MCF 10A (cell line): ENCODE measurements around the gene ETV3. TPM values are rescaled to one million over a fixed set of nuclear protein-coding genes. Genes with fewer than 3 reads are reported as not detected.
A peak's percentile ranks its signal among the peaks of the same experiment; 100 is the strongest.

Source experiments
- BruUV-seq: library from RNA; stranded (reverse); fragments of 400-500 nt; replicated peaks from 2 replicates; lab custom pipeline; 2021; lab: Mats Ljungman, UMichigan
- CTCF ChIA-PET: fragments of 300-600 bp; sonication (Branson Sonifier 250); formaldehyde crosslinking; extraction: SDS; loops from one replicate; lab custom pipeline; 2021; ENCODE audit warnings: antibody characterized with exemption, inconsistent platforms; lab: Yijun Ruan, JAX
- POLR2A ChIA-PET: fragments of 300-600, 350-650 bp; sonication (Branson Sonifier 250); formaldehyde crosslinking; extraction: SDS; loops from one replicate; lab custom pipeline; 2020; ENCODE audit warnings: antibody characterized with exemption, inconsistent platforms; lab: Yijun Ruan, JAX
- DNase-seq: peaks from one replicate; pipeline ENCODE4 v3.0.0-alpha.2; 2018; ENCODE audit not compliant: unreplicated experiment
- H3K27ac Mint-ChIP-seq: one replicate; pipeline ENCODE4 v1.8.0; 2022; ENCODE audit warnings: mild to moderate bottlenecking, low read depth, mixed read lengths; ENCODE audit not compliant: unreplicated experiment
- H3K27me3 Mint-ChIP-seq: one replicate; pipeline ENCODE4 v1.8.0; 2022; ENCODE audit warnings: mixed read lengths; ENCODE audit not compliant: insufficient read depth, unreplicated experiment
- H3K36me3 Mint-ChIP-seq: one replicate; pipeline ENCODE4 v1.8.0; 2022; ENCODE audit warnings: mild to moderate bottlenecking, moderate library complexity, mixed read lengths; ENCODE audit not compliant: insufficient read depth, unreplicated experiment
- H3K4me1 Mint-ChIP-seq: one replicate; pipeline ENCODE4 v1.8.0; 2022; ENCODE audit warnings: mixed read lengths; ENCODE audit not compliant: insufficient read depth, unreplicated experiment
- H3K4me3 Mint-ChIP-seq: one replicate; pipeline ENCODE4 v1.8.0; 2022; ENCODE audit warnings: mild to moderate bottlenecking, moderate library complexity, mixed read lengths; ENCODE audit not compliant: unreplicated experiment
- H3K9me3 Mint-ChIP-seq: one replicate; pipeline ENCODE4 v1.8.0; 2022; ENCODE audit warnings: mixed read lengths; ENCODE audit not compliant: unreplicated experiment
- intact Hi-C: fragments of 100-400 bp; cut with micrococcal nuclease; formaldehyde crosslinking; loops from 2 replicates; pipeline ENCODE4 v1.14.1; 2022
- total RNA-seq: library from RNA; stranded (reverse); gene quantifications from 2 replicates; pipeline ENCODE4 v1.2.3, GENCODE V29; 2022
- TF ChIP-seq, protein P1 (sequence below): fragments of 200-600 bp; IDR thresholded peaks from one replicate; pipeline ENCODE4 v1.8.0; 2022; ENCODE audit warnings: antibody characterized with exemption, mild to moderate bottlenecking; ENCODE audit not compliant: unreplicated experiment

Gene ETV3
- total RNA-seq, 1 experiment from 2014 or later, result 28.6 TPM

DNA sequence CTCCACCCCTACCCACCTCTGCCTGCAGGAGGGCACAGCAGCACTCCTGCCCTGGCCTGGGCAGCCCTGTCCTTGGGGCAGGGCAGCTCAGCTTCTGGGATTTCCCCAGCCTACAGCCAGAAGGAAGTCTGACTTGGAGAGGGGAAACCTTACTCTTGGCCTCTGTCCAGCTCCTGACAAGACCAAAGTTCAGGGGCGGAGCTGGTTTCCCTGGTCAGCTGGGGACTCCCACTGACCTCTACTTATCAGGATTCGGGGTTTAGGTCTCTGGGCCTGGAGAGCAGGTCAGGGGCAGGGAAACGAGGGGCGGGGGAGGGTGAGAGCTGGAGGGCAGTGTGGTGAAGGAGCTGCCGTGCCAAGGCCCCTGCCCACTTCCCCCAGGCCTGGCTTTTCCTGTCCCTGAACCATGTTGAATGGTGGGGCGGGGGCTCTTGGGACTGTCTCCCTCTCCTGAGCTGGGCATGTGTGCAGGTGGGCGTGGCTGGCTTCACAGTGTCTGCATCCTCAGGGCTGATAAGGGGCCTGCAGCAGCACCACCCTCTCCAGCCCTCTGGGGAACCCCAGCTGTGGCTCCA lies 16.8 kb upstream of the ETV3 start:
- peak; percentile 77 for DNase-seq
- Mint-ChIP-seq H3K36me3 (no peaks in the 10 kb centered on the region), H3K27me3 (no peaks in the 10 kb centered on the region), H3K9me3 (no peaks in the 10 kb centered on the region), H3K4me3 (no peak overlapping the region), H3K27ac (no peak overlapping the region), H3K4me1 (peaks cover 40% of the 10 kb centered on the region)
- TF ChIP-seq, protein P1, sequence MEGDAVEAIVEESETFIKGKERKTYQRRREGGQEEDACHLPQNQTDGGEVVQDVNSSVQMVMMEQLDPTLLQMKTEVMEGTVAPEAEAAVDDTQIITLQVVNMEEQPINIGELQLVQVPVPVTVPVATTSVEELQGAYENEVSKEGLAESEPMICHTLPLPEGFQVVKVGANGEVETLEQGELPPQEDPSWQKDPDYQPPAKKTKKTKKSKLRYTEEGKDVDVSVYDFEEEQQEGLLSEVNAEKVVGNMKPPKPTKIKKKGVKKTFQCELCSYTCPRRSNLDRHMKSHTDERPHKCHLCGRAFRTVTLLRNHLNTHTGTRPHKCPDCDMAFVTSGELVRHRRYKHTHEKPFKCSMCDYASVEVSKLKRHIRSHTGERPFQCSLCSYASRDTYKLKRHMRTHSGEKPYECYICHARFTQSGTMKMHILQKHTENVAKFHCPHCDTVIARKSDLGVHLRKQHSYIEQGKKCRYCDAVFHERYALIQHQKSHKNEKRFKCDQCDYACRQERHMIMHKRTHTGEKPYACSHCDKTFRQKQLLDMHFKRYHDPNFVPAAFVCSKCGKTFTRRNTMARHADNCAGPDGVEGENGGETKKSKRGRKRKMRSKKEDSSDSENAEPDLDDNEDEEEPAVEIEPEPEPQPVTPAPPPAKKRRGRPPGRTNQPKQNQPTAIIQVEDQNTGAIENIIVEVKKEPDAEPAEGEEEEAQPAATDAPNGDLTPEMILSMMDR, result no peak
- BruUV-seq, result no TSS peak
- POLR2A ChIA-PET, result interaction anchor here (0.5 to 4.9 kb wide), 4 partner anchors 18 to 862 kb away, joined by 3 to 64 read pairs (median 22); partner anchors contain the start of gene ETV3
- intact Hi-C loops, result loop anchor here (10.0 kb wide), 1 partner anchor 240 kb away; no protein-coding TSS in a partner anchor
- CTCF ChIA-PET, result interaction anchor here (0.5 to 15.9 kb wide), 32 partner anchors 8 to 360 kb away, joined by 3 to 805 read pairs (median 12); partner anchors contain the start of genes ETV3 and ETV3L

DNA sequence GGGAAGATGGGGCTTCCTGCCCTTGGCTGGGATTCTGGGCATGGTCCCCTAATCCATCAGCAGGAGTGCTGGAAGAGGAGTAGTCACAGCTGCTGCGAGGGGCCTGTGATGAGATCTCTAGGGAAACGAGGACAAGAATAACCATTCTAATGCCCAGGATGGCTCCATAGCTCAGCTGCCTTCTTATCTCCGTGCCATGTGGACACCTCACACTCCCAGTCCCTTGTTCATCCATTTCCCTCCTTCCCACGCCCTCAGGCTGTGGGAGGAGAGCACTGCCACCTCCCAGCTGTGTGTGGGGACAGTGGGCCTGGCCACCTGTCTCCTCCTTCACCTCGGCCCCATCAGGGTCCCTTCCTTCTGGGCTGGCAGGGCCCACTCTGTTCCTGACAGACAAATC lies 16.1 kb upstream of the ETV3 start:
- Mint-ChIP-seq H3K9me3 (no peaks in the 10 kb centered on the region), H3K27ac (no peak overlapping the region), H3K4me1 (peaks cover 40% of the 10 kb centered on the region), H3K27me3 (no peaks in the 10 kb centered on the region), H3K4me3 (no peak overlapping the region), H3K36me3 (no peaks in the 10 kb centered on the region)
- TF ChIP-seq, protein P1, result no peak
- intact Hi-C loops, result loop anchor here (10.0 kb wide), 1 partner anchor 239 kb away; no protein-coding TSS in a partner anchor
- DNase-seq, result no peak
- BruUV-seq, result no TSS peak
- CTCF ChIA-PET, result interaction anchor here (0.6 to 15.9 kb wide), 21 partner anchors 8 to 335 kb away, joined by 3 to 805 read pairs (median 8); partner anchors contain the start of genes ETV3 and ETV3L
- POLR2A ChIA-PET, result interaction anchor here (1.2 to 4.9 kb wide), 3 partner anchors 17 to 64 kb away, joined by 3 to 64 read pairs (median 42); partner anchors contain the start of gene ETV3

DNA sequence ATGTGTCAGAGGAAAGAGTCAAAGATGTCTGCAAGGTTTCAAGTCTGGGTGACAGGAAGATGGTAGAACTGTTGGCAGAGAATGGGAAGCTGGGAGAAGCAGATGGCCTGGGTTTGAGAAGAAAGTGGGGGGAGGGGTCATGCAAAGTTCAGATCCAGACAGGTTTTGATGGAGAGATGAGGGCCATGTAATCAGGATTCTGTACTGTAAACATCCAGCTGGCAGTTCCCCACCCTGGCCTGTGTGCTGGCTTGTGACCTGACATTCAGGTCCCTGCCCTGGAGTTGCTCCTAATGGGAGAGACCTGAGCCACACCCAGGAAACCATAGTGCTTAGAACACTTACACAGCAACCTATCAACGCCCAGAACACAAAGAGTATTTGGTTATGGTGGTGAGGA lies 15.6 kb upstream of the ETV3 start:
- Mint-ChIP-seq H3K9me3 (no peaks in the 10 kb centered on the region), H3K27ac (no peak overlapping the region), H3K27me3 (no peaks in the 10 kb centered on the region), H3K36me3 (no peaks in the 10 kb centered on the region), H3K4me1 (peaks cover 40% of the 10 kb centered on the region), H3K4me3 (no peak overlapping the region)
- DNase-seq, result no peak
- ChIA-PET CTCF (interaction anchor here (0.9 to 15.9 kb wide), 16 partner anchors 9 to 537 kb away, joined by 3 to 805 read pairs (median 6); partner anchors contain the start of genes ETV3 and ETV3L), POLR2A (interaction anchor here (1.2 to 4.9 kb wide), 3 partner anchors 16 to 63 kb away, joined by 3 to 64 read pairs (median 42); partner anchors contain the start of gene ETV3)
- intact Hi-C loops, result loop anchor here (10.0 kb wide), 1 partner anchor 239 kb away; no protein-coding TSS in a partner anchor
- BruUV-seq, result no TSS peak
- TF ChIP-seq, protein P1, result no peak

DNA sequence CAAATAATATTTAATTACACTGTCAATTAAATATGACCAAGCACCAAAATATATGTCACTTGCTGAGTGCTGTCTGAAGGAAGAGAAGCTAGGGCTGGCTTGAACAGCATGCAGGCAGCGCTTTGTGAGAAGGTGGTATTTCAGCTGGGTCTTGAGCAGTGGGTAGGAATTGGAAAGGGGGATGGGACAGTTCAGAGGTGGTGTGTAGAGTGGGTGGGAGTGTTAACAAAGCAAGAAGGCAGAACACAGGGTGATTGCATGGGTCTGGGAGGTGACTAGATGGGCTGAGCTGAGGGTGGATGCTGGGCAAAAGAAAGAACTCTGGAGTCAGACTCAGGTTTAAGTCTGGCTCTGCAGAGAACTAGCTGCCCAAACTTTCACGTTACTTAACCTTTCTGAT lies 14.3 kb upstream of the ETV3 start:
- POLR2A ChIA-PET, result interaction anchor here (0.6 to 1.6 kb wide), 6 partner anchors 11 to 64 kb away, joined by 3 to 7 read pairs (median 4); partner anchors contain the start of gene ETV3
- CTCF ChIA-PET, result interaction anchor here (0.7 to 15.9 kb wide), 14 partner anchors 10 to 535 kb away, joined by 3 to 805 read pairs (median 4); partner anchors contain the start of gene ETV3

More for the DNA sequence above, 14.3 kb upstream of the ETV3 start:
- Mint-ChIP-seq H3K27me3 (no peaks in the 10 kb centered on the region), H3K36me3 (no peaks in the 10 kb centered on the region), H3K4me1 (peaks cover 34% of the 10 kb centered on the region), H3K4me3 (no peak overlapping the region), H3K9me3 (no peaks in the 10 kb centered on the region), H3K27ac (peak overlapping the region; percentile 4)
- intact Hi-C loops, result loop anchor here (10.0 kb wide), 1 partner anchor 238 kb away; no protein-coding TSS in a partner anchor
- TF ChIP-seq, protein P1, result no peak
- BruUV-seq, result no TSS peak
- DNase-seq, result no peak
